ENCODE measurements around the gene APCDD1L. TPM values are rescaled to one million over a fixed set of nuclear protein-coding genes. Genes with fewer than 3 reads are reported as not detected.

APCDD1L gene
- total RNA-seq, 1 experiment from 2014 or later = not detected

- peaks cover 20% of the 10 kb centered on the region; the same call in 1 of the 2 replicates for H3K9me3 ChIP-seq
- no peaks in the 10 kb centered on the region for H3K36me3 Mint-ChIP-seq (ENCODE audit: insufficient read depth, unreplicated experiment)
- peaks cover 20% of the 10 kb centered on the region for H3K9me3 Mint-ChIP-seq (ENCODE audit: unreplicated experiment)
- DNase-seq = peak in 1 of 2 experiments; percentile 27
- no peak overlapping the region for H3K4me3 Mint-ChIP-seq (ENCODE audit: unreplicated experiment)
- CTCF ChIA-PET = no interaction called here
- intact Hi-C loops (cut with micrococcal nuclease; ENCODE audit: unreplicated experiment) = no loop called here
- no peak overlapping the region for H3K4me3 ChIP-seq (ENCODE audit: low read depth, low read length)
- peaks cover 2% of the 10 kb centered on the region for H3K27me3 Mint-ChIP-seq (ENCODE audit: insufficient read depth, unreplicated experiment)
- H3K4me1 ChIP-seq = no peaks in the 10 kb centered on the region
- POLR2A ChIA-PET = no interaction called here
- no peaks in the 10 kb centered on the region for H3K36me3 ChIP-seq (ENCODE audit: control insufficient read depth, insufficient read depth, low read length)
- no peak overlapping the region for H3K27ac Mint-ChIP-seq (ENCODE audit: unreplicated experiment)
- BruUV-seq (replicated peaks) = no TSS peak
- H3K4me1 Mint-ChIP-seq (ENCODE audit: low read depth, unreplicated experiment) = no peaks in the 10 kb centered on the region
- no peak for TF ChIP-seq CTCF (IDR thresholded peaks at IDR 0.05; ENCODE audit: insufficient read depth in 1 of 2, low read depth in 1 of 2, low read length in 1 of 2, severe bottlenecking in 1 of 2, unreplicated experiment in 1 of 2)
- H3K27me3 ChIP-seq (replicated peaks; ENCODE audit: control insufficient read depth, insufficient read depth, low read length) = peaks cover 2% of the 10 kb centered on the region; the same call in 1 of the 2 replicates
Observed at GRCh38 chr20:58523072-58523970, 8.1 kb upstream of the APCDD1L start.

DNA sequence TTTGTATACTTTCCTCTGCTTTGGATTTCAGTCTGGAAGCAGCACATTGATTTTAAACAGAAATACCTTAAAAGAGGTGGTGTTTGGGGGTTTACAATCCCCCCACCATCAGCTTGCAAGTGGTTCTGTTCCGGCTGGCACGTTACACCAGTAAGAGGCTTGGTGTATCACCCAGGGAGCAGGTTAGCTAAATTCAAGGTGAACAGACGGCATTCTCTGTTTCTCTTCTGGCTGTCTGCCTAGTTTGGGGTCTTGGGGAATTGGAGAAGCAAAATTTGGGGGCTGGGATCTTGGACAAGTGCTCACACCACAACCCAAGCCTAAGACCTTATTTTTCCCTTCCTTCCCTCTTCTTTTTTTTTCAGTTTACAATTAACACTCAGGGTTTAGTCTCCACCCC, 7.5 kb upstream of the APCDD1L start:
- Mint-ChIP-seq H3K4me3 (ENCODE audit: unreplicated experiment) (no peak overlapping the region), H3K27me3 (ENCODE audit: insufficient read depth, unreplicated experiment) (peaks cover 2% of the 10 kb centered on the region), H3K9me3 (ENCODE audit: unreplicated experiment) (peaks cover 19% of the 10 kb centered on the region), H3K27ac (ENCODE audit: unreplicated experiment) (no peak overlapping the region), H3K36me3 (ENCODE audit: insufficient read depth, unreplicated experiment) (no peaks in the 10 kb centered on the region), H3K4me1 (ENCODE audit: low read depth, unreplicated experiment) (no peaks in the 10 kb centered on the region)
- no peaks in the 10 kb centered on the region for H3K4me1 ChIP-seq
- no peaks in the 10 kb centered on the region for H3K36me3 ChIP-seq (ENCODE audit: control insufficient read depth, insufficient read depth, low read length)
- intact Hi-C loops (cut with micrococcal nuclease; ENCODE audit: unreplicated experiment) = no loop called here
- no TSS peak for BruUV-seq (replicated peaks)
- TF ChIP-seq CTCF (IDR thresholded peaks at IDR 0.05; ENCODE audit: insufficient read depth in 1 of 2, low read depth in 1 of 2, low read length in 1 of 2, severe bottlenecking in 1 of 2, unreplicated experiment in 1 of 2) = no peak
- peaks cover 20% of the 10 kb centered on the region; the same call in 1 of the 2 replicates for H3K9me3 ChIP-seq
- peak in 1 of 2 experiments; percentile 8 for DNase-seq
- ChIA-PET POLR2A (no interaction called here), CTCF (no interaction called here)
- H3K27me3 ChIP-seq (replicated peaks; ENCODE audit: control insufficient read depth, insufficient read depth, low read length) = peaks cover 2% of the 10 kb centered on the region; the same call in 1 of the 2 replicates
- H3K4me3 ChIP-seq (ENCODE audit: low read depth, low read length) = no peak overlapping the region

- no peak overlapping the region for H3K4me3 Mint-ChIP-seq (ENCODE audit: unreplicated experiment)
- no TSS peak for BruUV-seq (replicated peaks)
- no peaks in the 10 kb centered on the region for H3K36me3 Mint-ChIP-seq (ENCODE audit: insufficient read depth, unreplicated experiment)
- H3K27ac Mint-ChIP-seq (ENCODE audit: unreplicated experiment) = no peak overlapping the region
- peaks cover 12% of the 10 kb centered on the region for H3K9me3 Mint-ChIP-seq (ENCODE audit: unreplicated experiment)
- no peaks in the 10 kb centered on the region for H3K36me3 ChIP-seq (ENCODE audit: control insufficient read depth, insufficient read depth, low read length)
- no peaks in the 10 kb centered on the region for H3K4me1 ChIP-seq
- TF ChIP-seq CTCF (IDR thresholded peaks at IDR 0.05; ENCODE audit: insufficient read depth in 1 of 2, low read depth in 1 of 2, low read length in 1 of 2, severe bottlenecking in 1 of 2, unreplicated experiment in 1 of 2) = no peak
- CTCF ChIA-PET = interaction anchor here (0.6 kb wide), 1 partner anchor 277 kb away, joined by 3 read pairs; no protein-coding TSS in a partner anchor
- intact Hi-C loops (cut with micrococcal nuclease; ENCODE audit: unreplicated experiment) = no loop called here
- no peak overlapping the region for H3K4me3 ChIP-seq (ENCODE audit: low read depth, low read length)
- H3K4me1 Mint-ChIP-seq (ENCODE audit: low read depth, unreplicated experiment) = no peaks in the 10 kb centered on the region
- H3K27me3 ChIP-seq (replicated peaks; ENCODE audit: control insufficient read depth, insufficient read depth, low read length) = peaks cover 2% of the 10 kb centered on the region; the same call in 1 of the 2 replicates
- peak in 1 of 2 experiments; percentile 29 for DNase-seq
- POLR2A ChIA-PET = no interaction called here
- H3K9me3 ChIP-seq = peaks cover 11% of the 10 kb centered on the region; the same call in 1 of the 2 replicates
- H3K27me3 Mint-ChIP-seq (ENCODE audit: insufficient read depth, unreplicated experiment) = peaks cover 2% of the 10 kb centered on the region
Observed at GRCh38 chr20:58521763-58522162, 6.6 kb upstream of the APCDD1L start.
